NK-92 (cell line): ENCODE data around the gene UPK1A.
A peak's percentile ranks its signal among the peaks of the same experiment; 100 is the strongest.
"Not testable (repeated sequence)": the region's sequence is repeated elsewhere in the genome, so short reads cannot be mapped to it uniquely, and the experiment has no call there.

Experiments used
- DNase-seq: peaks from one replicate; lab custom pipeline; 2025; ENCODE audit not compliant: unreplicated experiment; lab: John Stamatoyannopoulos, UW

Gene UPK1A

GRCh38 chr19:35689836-35690235, 23.5 kb downstream of the UPK1A start:
- no peak for DNase-seq

GRCh38 chr19:35691106-35691505, 24.8 kb downstream of the UPK1A start:
- not testable (repeated sequence) for DNase-seq

GRCh38 chr19:35692010-35692409, 25.7 kb downstream of the UPK1A start:
- no peak for DNase-seq

- no peak for DNase-seq
Measured at GRCh38 chr19:35693422-35693821, 27.1 kb downstream of the UPK1A start.

GRCh38 chr19:35693835-35694599, 27.7 kb downstream of the UPK1A start:
- DNase-seq, result no peak

- no peak for DNase-seq
Measured at GRCh38 chr19:35695895-35696422, 29.6 kb downstream of the UPK1A start.

- DNase-seq, result no peak
Measured at GRCh38 chr19:35696835-35697234, 30.5 kb downstream of the UPK1A start.

- DNase-seq, result peak; percentile 57
Measured at GRCh38 chr19:35702223-35703012, 36.1 kb downstream of the UPK1A start.

GRCh38 chr19:35703343-35703742, 37.0 kb downstream of the UPK1A start:
- DNase-seq, result no peak

GRCh38 chr19:35704218-35704617, 37.9 kb downstream of the UPK1A start, which contains the start of gene ZBTB32:
Gene ZBTB32, plus strand, starts transcription at chr19:35704558. Its CDS starts 10,069 bp downstream, at chr19:35714627.
- DNase-seq, result no peak

- DNase-seq, result no peak
Measured at GRCh38 chr19:35708391-35708790, 42.1 kb downstream of the UPK1A start.

- DNase-seq, result no peak
Measured at GRCh38 chr19:35710784-35711723, 44.7 kb downstream of the UPK1A start.

GRCh38 chr19:35712567-35713505, 46.5 kb downstream of the UPK1A start:
- no peak for DNase-seq

- DNase-seq, result no peak
Measured at GRCh38 chr19:35713506-35713850, 47.2 kb downstream of the UPK1A start.

GRCh38 chr19:35713904-35714495, 47.7 kb downstream of the UPK1A start:
- no peak for DNase-seq

GRCh38 chr19:35714601-35715354, 48.5 kb downstream of the UPK1A start:
- DNase-seq, result no peak

- DNase-seq, result no peak
Measured at GRCh38 chr19:35715355-35715809, 49.1 kb downstream of the UPK1A start.

GRCh38 chr19:35715981-35716800, 49.9 kb downstream of the UPK1A start:
- no peak for DNase-seq
